GM10248 (cell line): ENCODE results near the gene U2SURP.
A peak's percentile ranks its signal among the peaks of the same experiment; 100 is the strongest.
"Not testable (repeated sequence)": the region's sequence is repeated elsewhere in the genome, so short reads cannot be mapped to it uniquely, and the experiment has no call there.

Experiments
- CTCF ChIA-PET: fragments of 300-600 bp; sonication (Branson Sonifier 250); formaldehyde crosslinking; extraction: SDS; loops from one replicate; lab custom pipeline; 2021; ENCODE audit warnings: antibody characterized with exemption; lab: Yijun Ruan, JAX
- POLR2A ChIA-PET: fragments of 350-650 bp; sonication (Branson Sonifier 250); formaldehyde crosslinking; extraction: SDS; loops from one replicate; lab custom pipeline; 2020; ENCODE audit warnings: antibody characterized with exemption; lab: Yijun Ruan, JAX
- DNase-seq: peaks from one replicate; pipeline ENCODE4 v3.0.0; 2012; ENCODE audit errors: extremely low spot score
- TF ChIP-seq, protein P1 (sequence below): IDR thresholded peaks from 2 replicates; pipeline ENCODE4 v1.5.1; 2012; ENCODE audit warnings: mild to moderate bottlenecking, low read depth; ENCODE audit errors: extremely low read depth, missing control alignments, control extremely low read depth

U2SURP gene

DNA sequence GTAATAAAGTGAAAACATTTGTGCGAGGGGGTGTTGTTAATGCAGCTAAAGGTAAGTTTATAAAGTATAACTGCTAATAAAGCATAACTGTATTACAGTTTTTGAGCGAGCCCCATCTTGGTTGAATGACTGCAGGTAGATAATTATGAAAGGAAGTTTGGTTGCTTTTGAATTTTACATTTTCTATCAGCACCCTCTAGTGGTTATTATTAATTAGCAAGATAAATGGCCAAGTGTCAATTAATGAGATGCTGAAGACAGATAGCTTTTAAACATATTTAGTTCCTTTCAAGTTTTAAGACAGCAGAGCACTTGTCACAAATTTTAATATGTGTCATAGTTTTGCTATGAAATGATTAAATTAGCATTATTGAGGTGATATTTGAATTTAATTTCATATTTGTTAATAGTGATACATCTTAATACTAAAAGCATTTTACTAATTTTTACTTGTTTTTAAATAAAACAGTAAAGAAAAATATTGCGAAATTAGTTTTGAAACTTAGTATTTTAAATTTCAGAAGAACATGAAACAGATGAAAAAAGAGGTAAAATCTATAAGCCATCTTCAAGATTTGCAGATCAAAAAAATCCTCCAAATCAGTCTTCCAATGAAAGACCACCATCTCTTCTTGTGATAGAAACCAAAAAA is 15.1 kb downstream of the U2SURP start:
- TF ChIP-seq, protein P1, sequence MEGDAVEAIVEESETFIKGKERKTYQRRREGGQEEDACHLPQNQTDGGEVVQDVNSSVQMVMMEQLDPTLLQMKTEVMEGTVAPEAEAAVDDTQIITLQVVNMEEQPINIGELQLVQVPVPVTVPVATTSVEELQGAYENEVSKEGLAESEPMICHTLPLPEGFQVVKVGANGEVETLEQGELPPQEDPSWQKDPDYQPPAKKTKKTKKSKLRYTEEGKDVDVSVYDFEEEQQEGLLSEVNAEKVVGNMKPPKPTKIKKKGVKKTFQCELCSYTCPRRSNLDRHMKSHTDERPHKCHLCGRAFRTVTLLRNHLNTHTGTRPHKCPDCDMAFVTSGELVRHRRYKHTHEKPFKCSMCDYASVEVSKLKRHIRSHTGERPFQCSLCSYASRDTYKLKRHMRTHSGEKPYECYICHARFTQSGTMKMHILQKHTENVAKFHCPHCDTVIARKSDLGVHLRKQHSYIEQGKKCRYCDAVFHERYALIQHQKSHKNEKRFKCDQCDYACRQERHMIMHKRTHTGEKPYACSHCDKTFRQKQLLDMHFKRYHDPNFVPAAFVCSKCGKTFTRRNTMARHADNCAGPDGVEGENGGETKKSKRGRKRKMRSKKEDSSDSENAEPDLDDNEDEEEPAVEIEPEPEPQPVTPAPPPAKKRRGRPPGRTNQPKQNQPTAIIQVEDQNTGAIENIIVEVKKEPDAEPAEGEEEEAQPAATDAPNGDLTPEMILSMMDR = peak; percentile 49
- POLR2A ChIA-PET = no interaction called here
- no peak for DNase-seq
- CTCF ChIA-PET = interaction anchor here (0.8 to 3.7 kb wide), 7 partner anchors 9 to 36 kb away, joined by 3 to 14 read pairs (median 4); partner anchors contain the start of gene U2SURP

DNA sequence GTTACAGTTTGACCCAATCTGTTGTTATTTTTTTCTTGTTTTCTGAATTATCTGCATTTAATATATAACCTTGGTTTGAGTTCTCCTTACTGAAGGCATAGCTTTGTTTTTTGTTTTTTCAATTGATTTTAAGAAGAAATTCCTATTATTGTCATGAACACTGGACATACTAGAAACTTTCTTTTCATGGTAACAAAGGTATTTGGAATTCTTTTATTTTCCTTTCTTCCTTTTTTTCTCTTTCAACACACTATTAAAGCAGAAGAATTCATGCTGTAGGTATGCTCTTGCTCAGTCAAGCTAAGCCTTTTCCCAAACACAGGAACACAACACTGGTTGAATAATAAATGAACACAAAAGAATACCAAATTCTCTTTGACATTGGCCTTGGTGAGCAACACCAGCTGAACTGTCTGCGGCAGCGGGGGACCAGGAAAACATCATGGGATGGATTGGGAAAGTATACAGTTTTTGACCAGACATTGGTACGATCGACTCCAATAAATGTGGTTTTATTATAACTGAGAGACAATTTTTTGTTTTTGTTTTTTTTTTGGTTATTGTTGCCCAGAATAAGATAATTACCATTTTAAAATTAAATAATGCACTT is 23.1 kb downstream of the U2SURP start:
- CTCF ChIA-PET = interaction anchor here (1.3 to 1.5 kb wide), 2 partner anchors 12 to 16 kb away, joined by 4 to 5 read pairs; no protein-coding TSS in a partner anchor
- no peak for DNase-seq
- POLR2A ChIA-PET = interaction anchor here (0.7 kb wide), 2 partner anchors 174 to 288 kb away, joined by 3 read pairs; no protein-coding TSS in a partner anchor
- TF ChIP-seq, protein P1 = no peak

GRCh38 chr3:143031327-143031726 is 30.0 kb downstream of the U2SURP start:
- no peak for DNase-seq
- CTCF ChIA-PET = interaction anchor here (1.5 to 2.1 kb wide), 2 partner anchors 15 to 203 kb away, joined by 4 to 6 read pairs (median 4); no protein-coding TSS in a partner anchor

DNA sequence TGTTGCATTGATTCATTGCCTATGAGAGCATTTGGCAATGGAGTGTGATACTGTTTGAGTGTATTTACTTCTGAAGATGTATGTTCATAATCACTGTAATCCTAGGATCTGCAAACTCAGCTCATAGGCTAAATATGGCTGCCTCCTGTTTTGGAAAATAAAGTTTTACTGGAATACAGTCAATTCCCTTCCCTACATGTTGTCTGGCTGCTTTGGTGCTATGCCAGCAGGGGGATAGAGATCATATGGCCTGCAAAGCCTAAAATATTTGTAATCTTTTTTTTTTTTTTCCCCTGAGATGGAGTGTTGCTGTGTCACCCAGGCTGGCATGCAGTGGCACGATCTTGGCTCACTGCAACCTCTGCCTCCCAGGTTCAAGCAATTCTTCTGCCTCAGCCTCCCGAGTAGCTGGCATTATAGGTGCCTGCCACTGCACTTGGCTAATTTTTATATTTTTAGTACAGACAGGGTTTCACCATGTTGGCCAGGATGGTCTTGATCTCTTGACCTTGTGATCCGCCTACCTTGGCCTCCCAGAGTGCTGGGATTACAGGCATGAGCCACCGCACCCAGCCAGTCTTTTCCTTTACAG is 30.5 kb downstream of the U2SURP start:
- ChIA-PET CTCF (interaction anchor here (1.5 to 1.7 kb wide), 2 partner anchors 16 to 203 kb away, joined by 4 read pairs; no protein-coding TSS in a partner anchor), POLR2A (interaction anchor here (0.7 kb wide), 1 partner anchor 76 kb away, joined by 3 read pairs; no protein-coding TSS in a partner anchor)
- DNase-seq = not testable (repeated sequence)

More at GRCh38 chr3:143031327-143031726, 30.0 kb downstream of the U2SURP start:
- TF ChIP-seq, protein P1 = no peak
- POLR2A ChIA-PET = interaction anchor here (0.7 kb wide), 1 partner anchor 77 kb away, joined by 3 read pairs; no protein-coding TSS in a partner anchor

GRCh38 chr3:143035466-143036211 is 34.3 kb downstream of the U2SURP start:
- TF ChIP-seq, protein P1 = no peak
- CTCF ChIA-PET = interaction anchor here (1.5 to 1.9 kb wide), 3 partner anchors 8 to 20 kb away, joined by 3 to 9 read pairs (median 5); no protein-coding TSS in a partner anchor
- no peak for DNase-seq
- POLR2A ChIA-PET = no interaction called here

DNA sequence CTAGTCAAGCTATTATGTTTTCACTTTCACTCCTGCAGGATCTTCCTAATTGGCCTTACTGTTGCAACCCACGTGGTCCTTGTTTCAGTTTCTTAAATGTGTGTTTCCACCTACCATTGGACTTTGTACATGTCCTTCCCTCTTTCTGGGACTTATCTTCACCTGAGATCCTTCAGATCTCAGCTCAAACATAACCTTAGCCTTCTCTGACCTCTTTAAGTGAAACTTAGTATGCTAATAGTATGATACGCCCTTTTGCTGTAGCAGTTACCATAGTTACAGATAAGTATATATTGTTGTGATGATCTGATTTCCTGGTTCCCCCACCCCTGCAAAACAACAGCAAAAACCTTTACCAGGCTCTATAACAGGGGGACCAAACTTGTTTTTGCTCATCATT is 35.2 kb downstream of the U2SURP start:
- TF ChIP-seq, protein P1 = no peak
- ChIA-PET POLR2A (no interaction called here), CTCF (interaction anchor here (0.7 to 2.1 kb wide), 5 partner anchors 7 to 29 kb away, joined by 3 to 9 read pairs (median 5); no protein-coding TSS in a partner anchor)
- DNase-seq = no peak
